ENCODE measurements around the gene DPYD.

DPYD gene

GRCh38 chr1:97920832-97921571 lies at the start of gene DPYD:
DPYD (minus strand) TSS chr1:97921034; CDS start chr1:97920922, 112 bp downstream.
- H3K9me3 ChIP-seq (ENCODE audit: severe bottlenecking) = no peaks in the 10 kb centered on the region
- TF ChIP-seq, protein P1, sequence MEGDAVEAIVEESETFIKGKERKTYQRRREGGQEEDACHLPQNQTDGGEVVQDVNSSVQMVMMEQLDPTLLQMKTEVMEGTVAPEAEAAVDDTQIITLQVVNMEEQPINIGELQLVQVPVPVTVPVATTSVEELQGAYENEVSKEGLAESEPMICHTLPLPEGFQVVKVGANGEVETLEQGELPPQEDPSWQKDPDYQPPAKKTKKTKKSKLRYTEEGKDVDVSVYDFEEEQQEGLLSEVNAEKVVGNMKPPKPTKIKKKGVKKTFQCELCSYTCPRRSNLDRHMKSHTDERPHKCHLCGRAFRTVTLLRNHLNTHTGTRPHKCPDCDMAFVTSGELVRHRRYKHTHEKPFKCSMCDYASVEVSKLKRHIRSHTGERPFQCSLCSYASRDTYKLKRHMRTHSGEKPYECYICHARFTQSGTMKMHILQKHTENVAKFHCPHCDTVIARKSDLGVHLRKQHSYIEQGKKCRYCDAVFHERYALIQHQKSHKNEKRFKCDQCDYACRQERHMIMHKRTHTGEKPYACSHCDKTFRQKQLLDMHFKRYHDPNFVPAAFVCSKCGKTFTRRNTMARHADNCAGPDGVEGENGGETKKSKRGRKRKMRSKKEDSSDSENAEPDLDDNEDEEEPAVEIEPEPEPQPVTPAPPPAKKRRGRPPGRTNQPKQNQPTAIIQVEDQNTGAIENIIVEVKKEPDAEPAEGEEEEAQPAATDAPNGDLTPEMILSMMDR (IDR thresholded peaks at IDR 0.05; ENCODE audit: low read depth, low read length) = no peak
- DNase-seq = peak; percentile 91
- H3K4me3 ChIP-seq (ENCODE audit: low read depth, low read length) = peak within 1 kb of the TSS; percentile 82
- H3K27ac ChIP-seq = peak within 1 kb of the TSS; percentile 70
- no peaks in the 10 kb centered on the region for H3K27me3 ChIP-seq (ENCODE audit: insufficient read depth, low read depth, severe bottlenecking)
- H3K36me3 ChIP-seq = no peaks in the 10 kb centered on the region

- DNase-seq = no peak
- H3K27me3 ChIP-seq (ENCODE audit: insufficient read depth, low read depth, severe bottlenecking) = no peaks in the 10 kb centered on the region
- TF ChIP-seq, protein P1 (IDR thresholded peaks at IDR 0.05; ENCODE audit: low read depth, low read length) = no peak
- H3K27ac ChIP-seq = no peak overlapping the region
- no peaks in the 10 kb centered on the region for H3K36me3 ChIP-seq
- H3K9me3 ChIP-seq (ENCODE audit: severe bottlenecking) = no peaks in the 10 kb centered on the region
- H3K4me3 ChIP-seq (ENCODE audit: low read depth, low read length) = no peak overlapping the region
These were observed 39.6 kb upstream of the DPYD start for GRCh38 chr1:97960470-97960869.

GRCh38 chr1:97947695-97948094 lies 26.9 kb upstream of the DPYD start:
- Histone ChIP-seq H3K9me3 (ENCODE audit: severe bottlenecking) (no peaks in the 10 kb centered on the region), H3K27me3 (ENCODE audit: insufficient read depth, low read depth, severe bottlenecking) (no peaks in the 10 kb centered on the region), H3K36me3 (no peaks in the 10 kb centered on the region), H3K4me3 (ENCODE audit: low read depth, low read length) (no peak overlapping the region), H3K27ac (no peak overlapping the region)
- no peak for DNase-seq
- TF ChIP-seq, protein P1 (IDR thresholded peaks at IDR 0.05; ENCODE audit: low read depth, low read length) = no peak

DNA sequence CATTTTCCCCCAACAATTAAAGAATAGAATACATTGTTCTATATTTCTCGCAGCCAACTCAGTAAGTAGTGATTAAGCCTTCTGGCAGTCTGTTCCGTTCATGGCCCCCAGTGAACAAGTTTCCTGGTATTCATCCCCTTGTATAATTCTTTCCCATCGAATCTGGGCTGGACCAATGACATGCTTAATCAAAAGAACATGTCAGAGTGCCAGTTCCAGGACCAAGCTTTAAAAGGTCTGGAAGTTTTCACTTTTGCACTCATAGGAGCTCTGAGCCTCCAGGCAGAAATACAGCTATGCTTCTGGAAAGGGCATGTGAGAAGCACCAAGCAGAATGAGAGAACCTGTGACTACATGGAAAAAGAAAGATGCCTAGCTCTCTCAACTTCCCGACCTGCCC lies 22.5 kb upstream of the DPYD start:
- no peak for DNase-seq

DNA sequence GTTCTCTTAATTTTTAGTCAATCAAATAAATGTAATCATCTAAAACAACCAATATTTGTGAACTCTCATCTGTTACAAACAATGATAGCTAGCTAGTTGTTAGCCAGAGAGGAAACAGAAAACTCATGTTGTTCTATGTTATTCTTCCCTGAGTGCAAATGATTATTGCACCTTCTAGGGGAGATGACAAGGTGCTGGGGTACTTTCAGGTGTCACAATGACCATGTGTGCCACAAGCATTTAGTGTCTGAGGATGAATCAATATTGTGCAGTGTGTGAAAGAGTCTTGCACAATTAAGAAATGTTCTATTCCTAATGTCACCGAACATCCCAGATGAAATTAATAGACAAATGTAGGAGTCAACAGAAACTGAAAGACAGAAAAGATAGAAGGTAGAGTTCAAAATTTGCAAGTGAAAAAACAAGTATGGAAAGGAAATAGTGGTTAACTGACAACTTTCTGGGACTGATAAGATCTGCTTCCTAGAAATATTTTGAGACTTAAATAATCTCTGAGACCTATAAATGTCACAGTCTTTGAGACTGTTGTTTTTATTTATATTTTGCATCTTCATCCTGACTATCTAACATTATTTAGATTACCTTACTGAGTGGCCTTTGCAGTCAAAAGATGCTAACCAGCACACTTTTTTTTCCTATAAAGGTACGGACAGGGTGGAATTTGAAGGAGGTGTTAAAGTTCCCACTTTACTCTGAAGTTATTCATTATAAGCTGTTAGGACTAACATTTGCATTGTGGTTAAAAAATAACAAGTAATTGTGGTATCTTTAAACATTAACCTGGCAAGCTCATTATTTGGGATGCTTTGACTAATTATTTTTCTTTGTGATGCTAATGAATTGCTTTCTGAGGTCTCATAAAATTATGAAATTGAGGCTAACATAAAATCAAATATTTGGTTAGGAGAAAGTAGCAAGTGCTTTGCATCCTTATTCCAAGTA lies 21.6 kb upstream of the DPYD start:
- no peaks in the 10 kb centered on the region for H3K9me3 ChIP-seq (ENCODE audit: severe bottlenecking)
- TF ChIP-seq, protein P1 (IDR thresholded peaks at IDR 0.05; ENCODE audit: low read depth, low read length) = no peak
- no peak overlapping the region for H3K4me3 ChIP-seq (ENCODE audit: low read depth, low read length)
- DNase-seq = no peak
- no peak overlapping the region for H3K27ac ChIP-seq
- no peaks in the 10 kb centered on the region for H3K27me3 ChIP-seq (ENCODE audit: insufficient read depth, low read depth, severe bottlenecking)
- no peaks in the 10 kb centered on the region for H3K36me3 ChIP-seq

More for the DNA sequence above, 22.5 kb upstream of the DPYD start:
- TF ChIP-seq, protein P1 (IDR thresholded peaks at IDR 0.05; ENCODE audit: low read depth, low read length) = no peak
- no peaks in the 10 kb centered on the region for H3K9me3 ChIP-seq (ENCODE audit: severe bottlenecking)
- H3K36me3 ChIP-seq = no peaks in the 10 kb centered on the region
- H3K27me3 ChIP-seq (ENCODE audit: insufficient read depth, low read depth, severe bottlenecking) = no peaks in the 10 kb centered on the region
- no peak overlapping the region for H3K27ac ChIP-seq
- no peak overlapping the region for H3K4me3 ChIP-seq (ENCODE audit: low read depth, low read length)
